PC-3 (cell line): ENCODE results near the gene TMEM271.

Experiments used
- CTCF ChIP-seq: fragments of 300-600 bp; sonication (generic); conservative IDR thresholded peaks from 2 replicates; pipeline ENCODE4 v1.5.1; 2017; ENCODE audit warnings: antibody characterized with exemption, low read depth, mild to moderate bottlenecking, low read length
- EZH2 ChIP-seq: fragments of 300-600 bp; sonication (generic); IDR thresholded peaks from one replicate; pipeline ENCODE4 v1.6.1; 2017; ENCODE audit warnings: antibody characterized with exemption, mild to moderate bottlenecking, low read length; ENCODE audit not compliant: unreplicated experiment
- EZH2phosphoT487 ChIP-seq: fragments of 300-600 bp; sonication (generic); IDR thresholded peaks from 2 replicates; pipeline ENCODE4 v1.6.1; 2018; ENCODE audit warnings: mild to moderate bottlenecking, antibody characterized with exemption, low read length, borderline replicate concordance

DNA sequence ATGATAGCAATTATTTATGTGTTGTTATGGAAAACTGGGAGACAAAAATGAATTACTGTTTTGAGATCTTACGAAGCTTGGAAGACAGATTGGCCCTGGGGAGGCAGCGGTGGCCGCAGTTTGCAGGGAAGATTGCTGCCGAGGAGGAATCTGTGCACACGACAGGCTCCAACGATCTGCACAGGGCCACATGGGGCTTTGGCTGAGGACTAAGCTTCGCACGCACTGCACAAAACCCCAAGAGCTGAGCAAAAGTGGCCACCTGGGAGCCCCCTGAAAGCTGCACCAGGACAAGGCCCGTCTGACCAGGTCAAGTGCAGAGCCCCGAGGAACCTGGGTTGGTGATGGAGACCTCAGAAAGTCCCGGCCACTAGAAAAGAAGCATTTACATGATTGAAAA is 44.1 kb upstream of the TMEM271 start:
- TF ChIP-seq CTCF (no peak), EZH2phosphoT487 (no peak), EZH2 (no peak)
